ENCODE measurements around the gene PID1.

The PID1 gene

DNA sequence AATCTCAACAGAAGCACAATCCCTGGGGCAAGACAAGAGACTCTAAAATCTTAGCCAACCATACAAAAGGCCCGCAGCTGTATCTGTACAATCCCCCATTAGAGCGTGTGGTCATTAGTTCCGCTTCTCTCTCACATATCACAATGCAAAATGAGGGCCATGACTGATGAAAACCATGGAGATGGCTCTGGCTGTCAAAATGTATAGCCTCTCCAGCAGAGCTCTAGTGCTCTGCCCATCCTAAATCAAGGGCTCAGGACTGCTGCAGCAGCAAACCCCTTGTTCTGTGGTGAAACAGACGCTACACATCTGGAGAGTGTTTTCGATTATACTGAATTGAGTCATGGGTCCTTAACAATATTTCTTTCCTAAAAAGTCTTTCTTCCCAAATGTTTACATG lies 221.0 kb downstream of the PID1 start:
- no peak for DNase-seq

DNA sequence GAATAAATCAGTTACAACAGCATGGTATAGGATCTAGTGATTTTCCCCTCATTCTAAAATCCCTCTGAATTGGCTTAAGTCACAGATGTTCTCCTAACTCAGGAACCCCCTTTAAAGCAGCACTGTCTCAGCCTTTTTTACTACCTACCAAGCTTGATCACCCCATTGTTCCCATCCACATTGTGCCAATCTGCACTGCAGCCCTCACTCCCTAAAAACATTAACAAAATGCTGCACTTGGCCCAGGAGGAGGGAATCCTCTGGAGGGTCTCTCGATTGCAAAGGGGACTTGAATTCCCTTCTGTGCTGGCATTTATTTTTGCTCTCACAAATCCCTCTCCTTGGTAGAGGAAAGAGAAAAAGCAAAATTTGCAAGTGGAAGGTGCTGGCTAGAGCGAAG lies 223.0 kb downstream of the PID1 start:
- intact Hi-C loops (cut with DNase I): no loop called here

More for the DNA sequence above, 221.0 kb downstream of the PID1 start:
- intact Hi-C loops (cut with DNase I): no loop called here

DNA sequence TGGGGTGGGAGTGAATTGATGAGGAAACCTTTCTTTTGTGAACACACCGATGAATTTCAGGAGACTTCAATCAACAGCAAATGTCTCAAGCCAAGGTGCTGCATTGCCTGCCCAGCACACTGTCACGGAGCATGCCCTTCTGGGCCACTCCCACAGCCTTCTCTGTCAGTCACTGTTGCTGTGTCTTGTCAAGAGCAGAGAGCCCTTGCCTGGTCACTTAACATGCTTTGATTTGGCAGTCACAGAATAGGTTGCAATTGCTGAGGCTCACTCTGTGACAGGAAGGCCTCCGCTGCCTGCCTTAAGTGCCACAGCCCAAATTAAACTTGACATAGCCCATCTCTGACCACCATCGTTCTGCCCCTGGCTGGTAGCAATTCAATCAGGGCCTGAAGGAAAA lies 225.4 kb downstream of the PID1 start:
- no peak for DNase-seq
- intact Hi-C loops (cut with DNase I): no loop called here

More for the DNA sequence above, 223.0 kb downstream of the PID1 start:
- DNase-seq: no peak

DNA sequence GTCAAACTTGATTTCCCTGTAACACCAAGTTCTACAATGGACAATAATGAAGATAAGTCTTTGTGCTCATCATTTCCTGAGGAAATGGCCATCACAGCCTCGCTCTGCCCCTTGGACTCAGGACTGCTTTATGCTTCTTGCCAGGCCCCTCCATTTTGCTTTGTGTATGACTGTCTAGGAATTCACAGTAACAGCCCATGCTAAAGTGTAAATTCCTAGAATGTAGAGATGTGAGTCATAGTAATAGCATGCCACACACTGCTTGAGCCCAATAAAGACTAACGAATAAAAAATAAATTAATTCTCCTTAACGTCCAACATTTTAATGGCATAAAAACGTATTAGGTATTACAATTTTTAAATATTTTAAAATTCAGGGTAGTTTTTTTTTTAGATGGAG lies 226.5 kb downstream of the PID1 start:
- intact Hi-C loops (cut with DNase I): no loop called here
- DNase-seq: no peak

DNA sequence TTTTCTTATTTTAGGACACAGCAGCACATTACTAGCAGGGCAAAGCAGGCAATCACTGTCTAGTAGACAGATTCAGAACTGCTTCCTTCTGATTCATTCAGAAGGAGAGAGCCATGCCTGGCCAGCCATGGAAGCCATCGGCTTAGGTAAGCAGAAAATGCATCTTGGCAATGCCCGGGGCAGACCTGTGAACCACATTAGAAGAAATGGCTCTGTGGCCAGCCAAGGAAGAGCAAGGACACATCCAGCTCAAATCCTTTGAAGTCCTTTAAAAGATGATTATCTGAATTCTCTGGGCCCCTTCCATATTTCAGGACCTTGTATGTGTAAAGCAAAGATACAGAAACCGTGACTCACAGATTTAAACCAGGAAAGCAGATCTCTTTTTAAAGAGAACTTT lies 227.4 kb downstream of the PID1 start:
- intact Hi-C loops (cut with DNase I): no loop called here
- no peak for DNase-seq

DNA sequence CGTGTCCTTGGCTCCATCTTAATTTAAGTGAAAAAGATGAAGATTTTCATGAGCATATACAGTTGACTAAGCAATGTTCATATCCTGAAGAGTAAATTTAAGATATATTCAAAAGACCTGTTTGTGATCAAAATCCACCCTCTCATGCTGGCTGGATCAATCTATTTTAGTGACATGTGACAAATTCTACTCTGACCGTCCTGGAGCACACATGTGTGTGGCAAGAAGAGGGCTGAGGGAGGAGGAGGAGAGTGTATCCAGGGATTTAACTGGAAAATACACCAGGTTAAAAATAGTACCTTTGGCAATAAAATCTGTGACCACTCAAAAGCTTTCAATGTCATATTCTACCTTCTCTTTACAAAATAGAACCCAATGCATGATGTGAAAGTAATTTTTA lies 228.7 kb downstream of the PID1 start:
- intact Hi-C loops (cut with DNase I): no loop called here
- DNase-seq: no peak

DNA sequence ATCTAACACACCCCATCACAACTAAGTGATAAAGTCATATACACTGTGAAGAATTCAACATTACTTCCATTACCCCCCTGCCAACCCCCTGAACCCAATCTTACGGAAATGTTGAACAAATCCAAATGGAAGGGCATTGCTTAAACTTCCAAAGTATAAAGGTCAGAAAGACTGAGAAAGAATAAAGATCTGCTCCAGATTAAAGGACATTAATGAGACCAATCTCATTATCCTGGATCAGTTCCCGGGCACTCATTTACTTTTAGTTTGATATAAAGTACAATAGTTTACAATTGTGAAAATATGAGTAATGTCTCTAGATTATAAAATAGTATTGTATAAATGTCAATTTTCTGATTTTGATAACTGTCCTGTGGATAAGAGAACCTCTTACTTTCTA lies 229.4 kb downstream of the PID1 start:
- intact Hi-C loops (cut with DNase I): no loop called here
- no peak for DNase-seq

DNA sequence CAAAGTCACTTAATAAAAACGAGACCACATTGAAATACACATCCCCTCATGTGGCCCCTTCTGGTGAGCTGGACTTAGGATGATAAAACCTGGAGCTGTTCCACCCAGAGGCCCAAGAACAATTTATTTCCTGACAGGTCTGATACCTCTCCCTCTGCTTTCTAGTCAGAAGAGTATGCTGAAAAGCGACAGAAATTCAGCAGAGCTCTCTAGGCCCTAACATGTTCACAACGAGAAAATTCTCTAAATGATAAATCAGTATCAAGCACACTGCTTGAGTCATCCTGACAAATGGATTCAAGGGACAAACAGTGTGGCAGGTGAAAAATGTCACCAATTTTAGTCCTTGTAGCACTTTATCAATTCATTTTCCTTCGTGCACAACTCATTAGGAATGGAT lies 233.5 kb downstream of the PID1 start:
- intact Hi-C loops (cut with DNase I): no loop called here

DNA sequence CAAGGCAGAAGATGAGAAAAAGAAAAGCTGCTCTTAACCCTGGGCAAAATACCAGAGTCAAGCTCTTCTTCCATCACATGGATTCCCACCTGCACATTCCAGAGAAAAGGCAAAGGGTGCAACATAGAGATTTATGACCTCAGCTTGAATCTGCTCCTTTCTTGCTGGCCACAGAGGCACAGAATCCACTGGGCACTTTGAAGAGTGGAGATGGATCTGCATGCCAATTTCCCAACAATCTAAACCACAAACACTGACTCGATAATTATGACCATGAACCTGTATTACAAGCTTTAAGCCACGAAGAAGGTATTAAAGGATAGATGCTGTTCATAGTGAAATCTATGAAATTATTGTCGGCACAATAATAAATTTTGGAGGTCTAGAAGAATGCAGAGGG lies 237.3 kb downstream of the PID1 start:
- DNase-seq: no peak

More for the DNA sequence above, 233.5 kb downstream of the PID1 start:
- no peak for DNase-seq

DNA sequence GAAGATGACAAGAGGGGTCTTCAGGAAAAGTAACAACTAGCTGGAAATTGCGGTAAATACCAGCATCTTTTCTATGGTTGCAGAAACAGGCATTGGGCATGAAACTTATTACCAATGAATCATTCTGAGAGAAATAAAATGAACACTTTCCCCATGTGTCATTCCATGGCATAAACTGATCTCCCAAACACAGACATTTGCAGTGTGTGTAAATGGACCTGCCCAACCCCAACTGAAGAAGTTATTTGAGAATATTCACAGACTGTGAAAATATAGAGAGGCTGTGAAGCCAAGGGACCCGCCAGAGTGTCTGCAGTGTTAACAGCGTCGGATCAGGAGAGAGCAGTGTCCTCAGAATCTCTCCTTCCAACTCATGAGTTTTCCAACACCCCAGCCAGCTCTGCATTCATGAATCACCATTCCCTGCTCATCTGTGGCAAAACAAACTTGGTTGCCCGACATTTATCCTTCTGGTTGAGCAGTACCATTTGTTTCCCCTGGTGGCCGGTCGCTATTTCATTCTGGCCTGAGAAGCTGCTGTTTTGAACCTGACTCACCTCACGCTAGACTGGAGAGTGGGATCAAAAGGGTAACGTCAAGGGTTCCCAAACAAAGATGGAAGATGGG lies 238.4 kb downstream of the PID1 start:
- intact Hi-C loops (cut with DNase I): no loop called here
- no peak for DNase-seq

More for the DNA sequence above, 237.3 kb downstream of the PID1 start:
- intact Hi-C loops (cut with DNase I): no loop called here

DNA sequence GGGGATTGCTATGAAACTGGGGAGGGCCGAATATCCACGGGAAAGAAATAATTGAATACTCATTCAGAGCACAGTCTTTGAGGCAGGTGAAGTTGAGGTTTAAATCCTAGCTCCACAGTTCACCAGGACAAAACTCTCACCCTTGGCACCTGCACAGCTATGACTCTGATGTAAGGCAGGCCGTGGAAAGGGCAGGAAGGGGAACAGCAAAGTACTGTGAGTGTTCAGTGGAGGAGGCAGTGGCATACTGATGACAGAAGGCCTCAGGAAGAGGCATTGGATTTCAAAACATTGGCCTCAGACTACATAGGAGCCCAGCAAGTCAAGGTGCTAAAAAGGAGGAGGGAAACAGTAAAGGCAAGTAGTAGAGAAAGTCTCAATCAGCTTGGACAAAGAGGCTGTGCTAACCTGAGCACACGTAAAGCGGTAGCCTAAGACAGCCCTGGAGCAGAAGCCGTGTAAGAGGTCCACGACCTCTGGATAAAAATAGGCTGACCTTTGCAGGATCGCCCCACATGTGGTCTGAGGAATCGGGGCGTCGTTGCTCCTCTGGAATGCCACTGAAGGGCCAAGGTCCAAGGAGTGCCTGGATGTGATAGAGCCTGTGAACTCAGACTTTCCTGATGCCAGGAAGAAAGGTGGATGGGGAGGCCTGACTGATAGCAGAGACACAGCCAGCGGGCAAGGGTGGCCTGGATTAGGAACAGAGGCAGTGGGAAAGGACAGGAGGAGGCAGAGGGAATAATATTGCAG lies 243.6 kb downstream of the PID1 start:
- intact Hi-C loops (cut with DNase I): no loop called here
- no peak for DNase-seq

DNA sequence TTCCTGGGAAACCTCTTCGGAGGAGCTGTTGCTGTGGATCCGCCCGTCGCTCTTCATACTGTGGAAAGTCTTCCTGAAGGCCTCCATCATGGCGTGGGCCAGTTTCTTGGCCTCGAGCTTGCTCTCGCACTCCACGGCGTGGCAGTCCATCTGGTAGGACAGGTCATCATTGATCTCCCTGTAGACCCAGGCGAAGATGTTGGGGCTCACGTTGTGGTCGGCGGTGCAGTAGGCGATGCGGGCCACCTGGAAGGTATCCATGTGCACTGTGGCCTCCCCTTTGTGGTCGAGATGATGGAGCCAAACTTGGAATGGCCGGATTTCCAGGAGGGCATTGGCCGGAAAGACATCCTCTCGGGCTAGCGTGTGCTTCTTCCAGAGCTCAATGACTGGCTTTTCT lies 245.4 kb downstream of the PID1 start:
- intact Hi-C loops (cut with DNase I): no loop called here
- DNase-seq: no peak

DNA sequence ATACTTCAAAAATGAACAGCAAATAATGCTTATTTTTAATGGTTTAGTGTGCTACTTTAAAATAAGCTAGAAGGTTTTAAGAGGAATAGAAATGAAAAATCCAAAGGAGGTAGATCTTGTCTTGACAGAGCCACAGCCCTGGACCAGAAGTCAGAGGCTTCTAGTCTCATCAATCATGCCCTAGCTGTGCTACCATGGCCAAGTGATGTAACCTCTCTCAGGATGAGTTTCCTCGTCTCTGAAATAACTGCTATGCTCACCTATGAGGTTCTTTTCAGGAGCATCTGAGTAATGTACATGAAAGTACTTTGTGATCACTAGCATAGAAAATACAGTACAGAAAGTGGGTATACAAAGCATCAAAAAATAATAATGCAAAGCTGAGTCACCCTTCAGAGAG lies 248.4 kb downstream of the PID1 start:
- DNase-seq: no peak
- intact Hi-C loops (cut with DNase I): no loop called here

DNA sequence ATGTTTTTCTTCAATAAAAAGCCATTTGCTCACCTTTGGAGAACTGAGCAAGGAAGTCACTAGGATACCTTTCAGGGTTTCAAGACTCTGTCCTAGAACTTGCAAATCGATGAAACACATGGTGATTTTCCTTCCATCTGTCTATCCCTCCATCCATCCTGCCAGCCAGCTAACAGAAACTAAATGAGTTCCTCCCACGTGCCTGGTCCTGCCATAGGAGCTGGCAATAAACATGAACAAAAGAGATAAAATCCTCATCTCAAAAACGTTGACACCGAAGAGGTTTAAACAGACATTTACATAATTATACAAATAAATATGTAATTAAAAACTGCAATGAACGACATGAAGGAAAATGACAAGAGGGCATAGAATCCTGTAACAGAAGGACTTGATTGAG lies 249.0 kb downstream of the PID1 start:
- no peak for DNase-seq
- intact Hi-C loops (cut with DNase I): no loop called here

DNA sequence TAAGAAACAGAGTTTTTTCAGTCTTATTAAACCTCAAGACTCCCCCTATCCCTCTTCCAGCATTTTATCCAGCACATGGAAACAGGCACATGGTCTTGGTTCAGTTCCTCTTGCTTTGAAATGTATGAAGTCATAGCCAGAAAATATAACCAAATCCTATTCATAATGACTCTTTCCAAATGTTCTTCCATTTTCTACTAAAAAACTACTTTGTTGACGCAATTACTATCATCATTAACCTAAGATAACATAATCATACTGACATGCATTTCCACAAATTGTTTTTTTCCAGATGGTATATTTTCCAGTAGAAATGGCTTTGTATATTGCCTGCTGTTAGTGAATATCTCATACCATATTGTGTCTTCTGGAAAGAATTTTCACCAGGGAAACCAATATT lies 261.3 kb downstream of the PID1 start:
- no peak for DNase-seq
- intact Hi-C loops (cut with DNase I): no loop called here

DNA sequence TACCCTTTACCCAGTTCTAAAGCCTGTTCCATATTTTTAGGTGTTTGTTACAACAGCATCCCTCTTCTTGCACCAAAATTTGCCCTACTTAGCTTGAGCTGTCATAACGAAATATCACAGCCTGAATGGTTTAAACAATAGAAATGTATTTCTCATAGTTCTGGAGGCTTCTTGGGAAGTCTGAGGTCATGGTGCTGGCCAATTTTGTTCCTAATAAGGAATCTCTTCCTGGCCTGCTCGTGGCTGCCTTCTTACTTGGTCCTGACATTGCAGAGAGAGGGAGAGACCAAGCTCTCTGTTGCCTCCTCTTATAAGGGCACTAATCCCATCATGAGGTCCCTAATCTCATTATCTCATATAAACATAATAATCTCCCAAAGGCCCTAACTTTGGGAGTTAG lies 267.8 kb downstream of the PID1 start:
- intact Hi-C loops (cut with DNase I): no loop called here
- no peak for DNase-seq

DNA sequence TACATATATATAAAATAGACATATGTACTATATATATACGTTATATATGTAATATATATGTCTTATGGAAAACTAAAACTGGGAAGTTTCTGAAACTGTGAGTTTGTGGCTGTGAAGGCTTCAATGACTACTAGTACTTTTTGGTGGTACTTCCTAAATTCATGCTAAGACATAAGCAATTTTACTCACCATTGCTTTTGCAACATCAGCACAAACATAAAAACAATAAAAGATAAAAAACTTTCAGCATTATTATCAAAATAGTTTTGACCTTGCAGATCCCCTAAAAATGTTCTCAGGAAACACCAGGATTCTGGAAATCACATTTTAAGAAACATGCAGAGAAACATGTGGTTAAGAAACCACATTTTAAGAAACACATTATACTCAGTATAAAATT lies 269.9 kb downstream of the PID1 start:
- intact Hi-C loops (cut with DNase I): no loop called here
- no peak for DNase-seq

DNA sequence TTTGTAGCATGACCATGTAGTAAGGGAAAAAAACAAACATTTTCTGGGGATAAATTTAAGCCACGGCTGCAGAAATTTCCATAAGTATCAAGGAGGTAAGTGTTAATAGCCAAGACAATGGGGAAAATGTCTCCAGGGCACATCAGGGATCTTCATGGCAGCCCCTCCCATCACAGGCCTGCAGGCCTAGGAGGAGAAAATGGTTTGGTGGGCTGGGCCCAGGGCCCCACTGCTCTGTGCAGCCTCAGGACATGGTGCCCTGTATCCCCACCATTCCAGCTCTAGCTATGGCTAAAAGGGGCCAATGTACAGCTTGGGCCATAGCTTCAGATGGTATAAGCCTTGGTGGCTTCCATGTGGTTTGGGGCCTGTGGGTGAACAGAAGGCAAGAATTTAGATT lies 271.8 kb downstream of the PID1 start:
- no peak for DNase-seq
- intact Hi-C loops (cut with DNase I): no loop called here

DNA sequence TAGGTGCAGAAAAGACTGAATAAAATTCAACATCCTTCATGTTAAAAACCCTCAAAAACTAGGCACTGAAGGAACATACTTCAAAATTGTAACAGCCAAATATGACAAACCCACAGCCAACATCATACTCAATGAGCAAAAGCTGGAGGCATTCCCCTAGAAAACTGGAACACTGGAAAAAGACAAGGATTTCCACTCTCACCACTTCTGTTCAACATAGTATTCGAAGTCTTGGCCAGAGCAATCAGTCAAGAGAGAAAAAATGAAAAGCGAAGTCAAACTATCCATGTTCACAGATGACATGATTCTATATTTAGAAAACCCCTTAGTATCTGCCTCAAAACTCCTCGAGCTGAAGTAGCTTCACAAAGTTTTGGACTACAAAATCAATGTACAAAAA lies 282.3 kb downstream of the PID1 start:
- DNase-seq: no peak
- intact Hi-C loops (cut with DNase I): no loop called here

DNA sequence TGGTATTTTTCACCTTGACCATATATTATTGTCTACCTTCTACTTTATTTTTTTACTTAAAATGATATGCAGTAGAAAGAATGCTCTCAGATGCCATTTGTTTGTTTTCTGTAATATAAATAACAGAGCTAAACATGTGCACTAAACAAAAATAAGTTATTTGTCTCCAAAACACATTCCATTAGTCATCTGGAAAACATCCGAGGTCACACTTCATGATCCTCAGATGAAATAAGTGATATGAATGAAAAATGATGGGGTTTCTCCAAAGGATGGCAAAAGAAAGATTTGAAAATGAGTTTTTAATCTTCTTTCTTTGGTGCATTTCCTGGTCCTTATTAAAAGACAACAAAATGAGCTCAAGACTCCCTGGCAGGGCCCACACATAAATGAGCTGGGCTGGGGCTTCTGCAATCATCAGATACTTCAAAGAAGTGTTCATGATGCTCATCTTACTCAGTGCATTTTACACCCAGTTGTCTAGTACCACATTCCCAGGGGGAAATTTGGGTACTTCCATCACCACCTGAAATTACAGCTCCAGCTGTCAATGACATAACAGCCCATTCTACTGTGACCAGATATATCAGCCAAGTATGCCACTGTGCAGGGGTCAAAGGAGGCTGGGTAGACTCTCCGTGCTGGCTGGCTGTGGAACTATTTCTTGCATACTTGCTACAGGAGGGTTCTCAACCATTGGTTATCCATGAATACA lies 283.5 kb downstream of the PID1 start:
- DNase-seq: no peak
- intact Hi-C loops (cut with DNase I): no loop called here

DNA sequence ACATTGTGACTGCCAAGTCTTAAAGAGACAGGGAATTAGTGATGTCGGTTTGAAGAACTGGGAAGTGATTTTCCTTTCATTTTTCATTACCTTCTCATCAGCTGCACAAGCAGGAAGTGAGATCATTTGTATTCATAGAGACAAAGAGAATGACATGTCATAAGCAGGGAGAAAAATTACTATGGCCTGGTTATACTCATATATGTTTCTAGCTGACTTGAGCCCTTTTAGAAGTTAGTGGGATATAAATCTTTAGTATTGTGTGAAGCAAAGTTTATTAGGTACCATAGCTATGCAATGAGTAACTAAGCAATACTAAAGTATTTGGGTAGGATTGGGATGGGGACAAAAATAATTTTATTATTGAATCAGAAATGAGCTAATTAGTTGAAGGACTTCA lies 284.1 kb downstream of the PID1 start:
- no peak for DNase-seq
- intact Hi-C loops (cut with DNase I): no loop called here

Measured in head of caudate nucleus (tissue), 42 donors.